ENCODE data around the gene P2RY12.

P2RY12 gene

GRCh38 chr3:151289445-151289844 lies 95.1 kb downstream of the P2RY12 start:
- TF ChIP-seq ZFP30 (CRISPR knock-in tag; IDR thresholded peaks at IDR 0.05) (no peak), TOX (CRISPR knock-in tag; IDR thresholded peaks at IDR 0.05; ENCODE audit: borderline replicate concordance) (no peak), OSR1 (CRISPR knock-in tag; IDR thresholded peaks at IDR 0.05) (no peak), ZNF8 (CRISPR knock-in tag; IDR thresholded peaks at IDR 0.05) (no peak), RARB (CRISPR knock-in tag; IDR thresholded peaks at IDR 0.05) (no peak), ISL1 (CRISPR knock-in tag; IDR thresholded peaks at IDR 0.05) (no peak), ZFP3 (CRISPR knock-in tag; IDR thresholded peaks at IDR 0.05) (no peak), BACH2 (CRISPR knock-in tag; IDR thresholded peaks at IDR 0.05; ENCODE audit: borderline replicate concordance) (no peak), POU6F1 (CRISPR knock-in tag; IDR thresholded peaks at IDR 0.05; ENCODE audit: borderline replicate concordance, low read depth) (no peak), ZNF70 (CRISPR knock-in tag; IDR thresholded peaks at IDR 0.05) (no peak), ARNTL (CRISPR knock-in tag; IDR thresholded peaks at IDR 0.05; ENCODE audit: borderline replicate concordance, low read depth) (no peak)
- no peak for ATAC-seq
